ENCODE data around the gene ARF1. TPM values are rescaled to one million over a fixed set of nuclear protein-coding genes. Genes with fewer than 3 reads are reported as not detected.

Gene ARF1
- polyA plus RNA-seq, 2 donors = 180 to 295 TPM

GRCh38 chr1:228062812-228063211, 19.7 kb upstream of the ARF1 start:
- peaks cover 4 to 12% of the 10 kb centered on the region in 2 donors for H3K9me3 ChIP-seq (ENCODE audit: control insufficient read depth in 2 of 2, insufficient read depth in 1 of 2, low read depth in 1 of 2, low read length in 1 of 2)
- H3K27me3 ChIP-seq (ENCODE audit: control insufficient read depth in 1 of 2, insufficient read depth in 2 of 2, low read length in 2 of 2) = no peaks in the 10 kb centered on the region
- WGBS, 2 donors = 57 to 58% methylated on average over 4 of the region's 4 CpGs

DNA sequence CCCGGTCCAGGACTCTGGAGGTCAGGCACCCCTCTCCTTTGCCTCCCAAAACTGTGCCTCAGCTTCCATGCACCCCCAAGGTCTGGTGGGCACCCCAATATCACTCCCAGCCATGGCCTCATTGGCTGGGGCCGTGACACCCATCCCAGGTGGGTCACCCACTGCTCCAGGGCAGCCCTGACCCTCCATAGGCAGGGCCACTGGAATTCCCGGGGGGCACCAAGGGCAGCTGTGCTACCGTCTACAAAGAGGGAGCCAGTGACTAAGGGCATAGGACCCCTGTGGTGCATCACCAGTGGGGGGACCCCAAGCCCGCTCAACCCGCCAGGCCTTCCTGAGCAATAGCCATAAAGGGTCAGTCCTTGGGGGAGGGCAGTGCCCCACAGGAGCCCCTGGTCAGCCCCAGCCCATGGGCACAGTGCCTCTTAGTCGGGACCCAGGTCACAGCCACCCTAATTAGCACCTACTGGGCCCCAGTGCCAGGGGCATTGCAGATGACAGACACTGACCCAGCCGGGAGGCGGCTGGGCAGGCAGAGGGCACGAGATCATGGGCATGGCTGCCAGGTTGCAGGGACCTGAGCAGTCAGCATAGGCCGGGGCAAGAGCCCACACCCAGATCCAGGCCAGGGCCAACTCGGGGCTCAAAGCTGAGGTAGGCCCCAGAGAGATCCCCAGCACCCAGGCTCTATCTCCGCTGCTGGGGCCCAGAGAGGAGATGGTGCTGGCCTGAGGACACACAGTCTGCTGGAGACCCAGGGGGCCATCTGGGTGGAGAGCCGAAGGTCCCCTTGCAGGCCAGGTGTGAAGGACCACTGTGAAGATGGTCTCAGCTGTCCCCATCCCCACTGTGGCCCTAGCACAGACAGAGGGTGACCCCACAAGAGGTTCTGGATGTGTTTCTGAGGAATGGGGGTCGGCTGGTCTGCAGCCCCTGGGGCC, 19.0 kb upstream of the ARF1 start:
- no peaks in the 10 kb centered on the region for H3K27me3 ChIP-seq (ENCODE audit: control insufficient read depth in 1 of 2, insufficient read depth in 2 of 2, low read length in 2 of 2)
- WGBS, 2 donors = 78 to 81% methylated on average over 14 to 15 of the region's 15 CpGs
- peaks cover 0 to 8% of the 10 kb centered on the region in 2 donors for H3K9me3 ChIP-seq (ENCODE audit: control insufficient read depth in 2 of 2, insufficient read depth in 1 of 2, low read depth in 1 of 2, low read length in 1 of 2)

More at GRCh38 chr1:228062812-228063211, 19.7 kb upstream of the ARF1 start:
- Histone ChIP-seq H3K27ac (ENCODE audit: low read depth in 2 of 2, low read length in 1 of 2) (no peak overlapping the region), H3K36me3 (ENCODE audit: control insufficient read depth in 2 of 2, insufficient read depth in 2 of 2, low read length in 1 of 2) (no peaks in the 10 kb centered on the region), H3K4me3 (ENCODE audit: low read depth in 1 of 2, low read length in 2 of 2) (no peak overlapping the region), H3K4me1 (ENCODE audit: control insufficient read depth in 2 of 2, insufficient read depth in 2 of 2, low read length in 1 of 2) (peaks cover 3% of the 10 kb centered on the region in 2 donors)

DNA sequence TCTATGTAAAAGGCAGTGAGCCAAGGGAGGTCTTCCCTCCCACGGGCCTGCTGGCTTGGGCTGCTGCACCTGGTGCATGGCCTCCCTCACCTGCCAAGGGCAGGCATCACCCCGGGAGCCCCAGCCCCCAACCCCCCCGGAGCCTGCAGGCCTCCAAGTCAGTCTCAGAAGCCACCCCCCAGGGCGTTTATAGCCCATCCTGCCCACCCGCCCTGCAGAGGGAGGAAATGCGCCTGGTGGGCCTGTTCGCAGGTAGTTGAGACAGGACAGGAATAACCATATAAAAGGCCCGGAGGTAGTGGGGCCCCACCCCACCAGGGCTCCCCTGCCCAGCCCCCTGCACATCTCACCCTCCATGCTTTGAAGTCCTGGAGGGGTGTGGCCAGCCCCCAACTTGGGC, 18.2 kb upstream of the ARF1 start:
- WGBS, 2 donors = 49 to 52% methylated on average over 8 of the region's 8 CpGs

More for the DNA sequence above, 19.0 kb upstream of the ARF1 start:
- Histone ChIP-seq H3K36me3 (ENCODE audit: control insufficient read depth in 2 of 2, insufficient read depth in 2 of 2, low read length in 1 of 2) (no peaks in the 10 kb centered on the region), H3K4me1 (ENCODE audit: control insufficient read depth in 2 of 2, insufficient read depth in 2 of 2, low read length in 1 of 2) (peaks cover under 1 to 3% of the 10 kb centered on the region in 2 donors), H3K27ac (ENCODE audit: low read depth in 2 of 2, low read length in 1 of 2) (no peak overlapping the region), H3K4me3 (ENCODE audit: low read depth in 1 of 2, low read length in 2 of 2) (no peak overlapping the region)

DNA sequence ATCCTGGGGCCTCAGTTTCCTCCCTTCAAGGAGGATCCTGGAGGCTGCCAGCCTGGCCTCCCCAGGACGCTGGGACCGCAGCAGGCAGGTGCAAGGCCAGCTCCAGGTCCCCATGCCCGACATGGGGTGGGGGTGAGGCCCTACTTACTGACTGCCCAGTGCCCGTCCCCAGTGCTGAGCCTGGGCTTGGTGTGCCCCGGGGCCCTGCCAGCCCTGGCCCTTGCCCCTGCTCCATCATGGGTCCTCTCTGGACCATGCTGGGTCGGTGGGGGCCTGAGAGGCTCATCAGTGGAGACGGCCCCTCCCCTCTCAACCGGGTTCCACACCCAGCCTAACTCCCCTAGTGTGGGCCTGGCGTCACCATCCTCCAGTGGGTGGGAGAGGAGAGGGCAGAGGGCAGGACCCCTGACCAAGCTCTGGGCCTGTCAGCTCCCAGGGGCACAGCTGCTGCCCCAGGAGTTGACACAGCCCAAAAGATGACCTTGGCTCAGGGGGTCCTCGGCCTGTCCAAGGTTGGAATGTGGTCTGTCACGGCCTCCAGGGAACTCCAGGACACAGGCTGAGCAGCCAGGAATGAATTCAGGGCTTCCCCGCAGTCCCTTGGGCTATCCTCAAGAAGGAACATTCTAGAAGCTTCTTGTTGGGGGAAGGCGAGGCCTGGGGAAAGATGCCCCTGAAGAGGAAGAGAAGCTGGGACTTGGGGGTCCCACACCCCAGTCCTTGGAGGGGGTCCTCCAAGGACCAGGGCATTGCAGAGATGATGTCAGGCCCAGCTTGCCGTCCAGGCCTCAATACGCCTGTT, 17.6 kb upstream of the ARF1 start:
- Histone ChIP-seq H3K27ac (ENCODE audit: low read depth in 2 of 2, low read length in 1 of 2) (no peak overlapping the region), H3K4me1 (ENCODE audit: control insufficient read depth in 2 of 2, insufficient read depth in 2 of 2, low read length in 1 of 2) (peaks cover 0 to 1% of the 10 kb centered on the region in 2 donors), H3K9me3 (ENCODE audit: control insufficient read depth in 2 of 2, insufficient read depth in 1 of 2, low read depth in 1 of 2, low read length in 1 of 2) (no peaks in the 10 kb centered on the region), H3K4me3 (ENCODE audit: low read depth in 1 of 2, low read length in 2 of 2) (no peak overlapping the region), H3K36me3 (ENCODE audit: control insufficient read depth in 2 of 2, insufficient read depth in 2 of 2, low read length in 1 of 2) (no peaks in the 10 kb centered on the region), H3K27me3 (ENCODE audit: control insufficient read depth in 1 of 2, insufficient read depth in 2 of 2, low read length in 2 of 2) (no peaks in the 10 kb centered on the region)
- 67 to 73% methylated on average over 13 to 15 of the region's 15 CpGs for WGBS, 2 donors

More for the DNA sequence above, 18.2 kb upstream of the ARF1 start:
- Histone ChIP-seq H3K27ac (ENCODE audit: low read depth in 2 of 2, low read length in 1 of 2) (no peak overlapping the region), H3K27me3 (ENCODE audit: control insufficient read depth in 1 of 2, insufficient read depth in 2 of 2, low read length in 2 of 2) (no peaks in the 10 kb centered on the region), H3K4me3 (ENCODE audit: low read depth in 1 of 2, low read length in 2 of 2) (no peak overlapping the region), H3K9me3 (ENCODE audit: control insufficient read depth in 2 of 2, insufficient read depth in 1 of 2, low read depth in 1 of 2, low read length in 1 of 2) (peaks cover 0 to under 1% of the 10 kb centered on the region in 2 donors), H3K36me3 (ENCODE audit: control insufficient read depth in 2 of 2, insufficient read depth in 2 of 2, low read length in 1 of 2) (no peaks in the 10 kb centered on the region), H3K4me1 (ENCODE audit: control insufficient read depth in 2 of 2, insufficient read depth in 2 of 2, low read length in 1 of 2) (peaks cover 0 to 3% of the 10 kb centered on the region in 2 donors)

DNA sequence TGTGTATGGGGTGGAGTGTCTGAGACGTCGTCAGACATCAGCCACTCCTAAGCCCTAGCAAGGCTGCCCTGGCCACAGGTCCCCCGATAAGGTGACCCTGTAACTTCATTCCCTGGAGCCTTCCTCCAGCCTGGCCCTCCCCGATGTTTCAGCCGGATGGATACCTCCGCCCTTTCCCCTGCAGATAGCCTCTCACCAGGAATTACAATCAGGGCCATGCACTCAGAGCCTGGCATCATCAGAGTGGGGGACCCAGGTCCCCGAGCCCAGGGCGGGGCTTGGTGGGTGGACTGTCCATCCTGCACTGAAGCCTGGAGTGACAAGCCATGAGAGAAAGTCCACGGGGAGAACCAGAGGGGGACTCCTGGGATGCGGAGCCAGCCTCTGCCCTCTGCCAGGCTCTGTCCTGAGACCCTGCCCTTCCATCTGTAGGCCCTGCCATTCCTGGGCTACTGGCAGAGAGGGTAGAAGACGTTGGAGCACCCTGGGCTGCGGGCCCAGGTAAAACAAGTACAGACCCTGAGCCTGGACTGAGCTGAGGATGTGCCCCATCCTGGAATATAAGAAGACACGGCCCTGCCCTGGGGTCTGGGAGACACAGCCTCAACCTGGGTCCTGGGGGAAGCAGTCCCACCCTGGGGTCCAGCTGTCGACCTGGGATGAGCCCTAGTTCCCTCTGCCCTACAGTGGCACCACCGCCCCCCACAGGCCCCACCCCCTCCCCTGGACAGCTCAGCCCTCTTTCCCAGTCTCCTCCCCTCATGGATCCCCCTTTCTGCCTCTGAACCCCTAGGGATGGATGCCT, 16.8 kb upstream of the ARF1 start:
- H3K27me3 ChIP-seq (ENCODE audit: control insufficient read depth in 1 of 2, insufficient read depth in 2 of 2, low read length in 2 of 2) = no peaks in the 10 kb centered on the region
- no peak overlapping the region for H3K27ac ChIP-seq (ENCODE audit: low read depth in 2 of 2, low read length in 1 of 2)
- H3K9me3 ChIP-seq (ENCODE audit: control insufficient read depth in 2 of 2, insufficient read depth in 1 of 2, low read depth in 1 of 2, low read length in 1 of 2) = no peaks in the 10 kb centered on the region
- H3K36me3 ChIP-seq (ENCODE audit: control insufficient read depth in 2 of 2, insufficient read depth in 2 of 2, low read length in 1 of 2) = no peaks in the 10 kb centered on the region
- H3K4me1 ChIP-seq (ENCODE audit: control insufficient read depth in 2 of 2, insufficient read depth in 2 of 2, low read length in 1 of 2) = no peaks in the 10 kb centered on the region
- 61 to 70% methylated on average over 15 of the region's 15 CpGs for WGBS, 2 donors
- no peak overlapping the region for H3K4me3 ChIP-seq (ENCODE audit: low read depth in 1 of 2, low read length in 2 of 2)

DNA sequence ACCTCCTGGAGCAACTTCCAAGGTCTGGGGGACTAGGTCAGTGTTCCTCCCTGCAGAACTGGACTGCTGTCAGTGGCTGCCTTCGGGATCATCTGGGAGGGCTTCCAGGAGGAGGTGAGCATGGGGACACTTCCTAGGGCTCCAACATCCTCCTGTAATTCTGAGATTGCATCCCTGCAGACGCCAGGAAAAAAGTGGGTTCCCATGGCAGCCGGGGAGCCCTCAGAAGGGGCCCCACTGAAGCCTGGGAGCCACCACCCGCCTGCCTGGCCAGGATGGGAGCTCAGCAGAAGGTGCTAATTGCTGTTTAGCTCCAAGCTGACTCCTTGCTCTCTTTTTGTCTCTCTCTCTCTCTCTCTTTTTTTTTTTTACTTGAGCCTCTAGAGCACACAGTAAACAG, 16.1 kb upstream of the ARF1 start:
- Histone ChIP-seq H3K9me3 (ENCODE audit: control insufficient read depth in 2 of 2, insufficient read depth in 1 of 2, low read depth in 1 of 2, low read length in 1 of 2) (no peaks in the 10 kb centered on the region), H3K27me3 (ENCODE audit: control insufficient read depth in 1 of 2, insufficient read depth in 2 of 2, low read length in 2 of 2) (no peaks in the 10 kb centered on the region), H3K4me1 (ENCODE audit: control insufficient read depth in 2 of 2, insufficient read depth in 2 of 2, low read length in 1 of 2) (no peaks in the 10 kb centered on the region), H3K27ac (ENCODE audit: low read depth in 2 of 2, low read length in 1 of 2) (no peak overlapping the region), H3K4me3 (ENCODE audit: low read depth in 1 of 2, low read length in 2 of 2) (no peak overlapping the region), H3K36me3 (ENCODE audit: control insufficient read depth in 2 of 2, insufficient read depth in 2 of 2, low read length in 1 of 2) (no peaks in the 10 kb centered on the region)
- WGBS, 2 donors = 30 to 42% methylated on average over 4 of the region's 4 CpGs

- Histone ChIP-seq H3K9me3 (ENCODE audit: control insufficient read depth in 2 of 2, insufficient read depth in 1 of 2, low read depth in 1 of 2, low read length in 1 of 2) (no peaks in the 10 kb centered on the region), H3K4me3 (ENCODE audit: low read depth in 1 of 2, low read length in 2 of 2) (no peak overlapping the region), H3K36me3 (ENCODE audit: control insufficient read depth in 2 of 2, insufficient read depth in 2 of 2, low read length in 1 of 2) (no peaks in the 10 kb centered on the region), H3K4me1 (ENCODE audit: control insufficient read depth in 2 of 2, insufficient read depth in 2 of 2, low read length in 1 of 2) (no peaks in the 10 kb centered on the region), H3K27me3 (ENCODE audit: control insufficient read depth in 1 of 2, insufficient read depth in 2 of 2, low read length in 2 of 2) (no peaks in the 10 kb centered on the region), H3K27ac (ENCODE audit: low read depth in 2 of 2, low read length in 1 of 2) (no peak overlapping the region)
- WGBS, 2 donors = 42 to 50% methylated on average over 10 of the region's 10 CpGs
Observed at GRCh38 chr1:228066891-228067654, 15.4 kb upstream of the ARF1 start.

- no peaks in the 10 kb centered on the region for H3K4me1 ChIP-seq (ENCODE audit: control insufficient read depth in 2 of 2, insufficient read depth in 2 of 2, low read length in 1 of 2)
- no peaks in the 10 kb centered on the region for H3K27me3 ChIP-seq (ENCODE audit: control insufficient read depth in 1 of 2, insufficient read depth in 2 of 2, low read length in 2 of 2)
- H3K4me3 ChIP-seq (ENCODE audit: low read depth in 1 of 2, low read length in 2 of 2) = no peak overlapping the region
- WGBS, 2 donors = 73 to 79% methylated on average over 7 of the region's 7 CpGs
- H3K36me3 ChIP-seq (ENCODE audit: control insufficient read depth in 2 of 2, insufficient read depth in 2 of 2, low read length in 1 of 2) = no peaks in the 10 kb centered on the region
- no peaks in the 10 kb centered on the region for H3K9me3 ChIP-seq (ENCODE audit: control insufficient read depth in 2 of 2, insufficient read depth in 1 of 2, low read depth in 1 of 2, low read length in 1 of 2)
- H3K27ac ChIP-seq (ENCODE audit: low read depth in 2 of 2, low read length in 1 of 2) = no peak overlapping the region
Observed at GRCh38 chr1:228068359-228068758, 14.1 kb upstream of the ARF1 start.

All from esophagus (tissue), 2 donors.